Measurements from ENCODE around the gene HACD4. TPM values are rescaled to one million over a fixed set of nuclear protein-coding genes. Genes with fewer than 3 reads are reported as not detected.

Gene HACD4
- total RNA-seq, 4 donors from 2014 or later, result 0.15 to 0.71 (median 0.44) TPM

GRCh38 chr9:21027295-21027694, 4.1 kb downstream of the HACD4 start:
- no peaks in the 10 kb centered on the region for H3K4me1 ChIP-seq
- H3K27ac ChIP-seq, result no peak overlapping the region
- ATAC-seq (no peak), DNase-seq (no peak)
- TF ChIP-seq POLR2A (IDR thresholded peaks at IDR 0.05) (no peak), CTCF (IDR thresholded peaks at IDR 0.05 in 4 of 5, conservative IDR thresholded peaks at IDR 0.05 in 1 of 5) (no peak)
- intact Hi-C loops (cut with DNase I; ENCODE audit: low total_unique reads), result no loop called here
- no peaks in the 10 kb centered on the region for H3K27me3 ChIP-seq
- no peak overlapping the region for H3K4me3 ChIP-seq
- H3K9me3 ChIP-seq, result no peaks in the 10 kb centered on the region
- H3K36me3 ChIP-seq, result no peaks in the 10 kb centered on the region
- in situ Hi-C loops (cut with MboI; ENCODE audit: low sequenced_read_pairs in 4 of 4), result no loop called here

- H3K4me3 ChIP-seq, result no peak overlapping the region
- intact Hi-C loops (cut with DNase I; ENCODE audit: low total_unique reads) (no loop called here), in situ Hi-C loops (cut with MboI; ENCODE audit: low sequenced_read_pairs in 4 of 4) (no loop called here)
- TF ChIP-seq POLR2A (IDR thresholded peaks at IDR 0.05) (no peak), CTCF (IDR thresholded peaks at IDR 0.05 in 4 of 5, conservative IDR thresholded peaks at IDR 0.05 in 1 of 5) (no peak)
- DNase-seq (no peak), ATAC-seq (no peak)
- H3K4me1 ChIP-seq, result no peaks in the 10 kb centered on the region
- no peaks in the 10 kb centered on the region for H3K27me3 ChIP-seq
- no peaks in the 10 kb centered on the region for H3K36me3 ChIP-seq
- H3K27ac ChIP-seq, result no peak overlapping the region
- no peaks in the 10 kb centered on the region for H3K9me3 ChIP-seq
These were observed 7.6 kb downstream of the HACD4 start for GRCh38 chr9:21023861-21024260.

GRCh38 chr9:21018177-21018576, 13.3 kb downstream of the HACD4 start:
- H3K36me3 ChIP-seq, result no peaks in the 10 kb centered on the region
- intact Hi-C loops (cut with DNase I; ENCODE audit: low total_unique reads) (no loop called here), in situ Hi-C loops (cut with MboI; ENCODE audit: low sequenced_read_pairs in 4 of 4) (no loop called here)
- TF ChIP-seq CTCF (IDR thresholded peaks at IDR 0.05 in 4 of 5, conservative IDR thresholded peaks at IDR 0.05 in 1 of 5), result no peak
- TF ChIP-seq POLR2A (IDR thresholded peaks at IDR 0.05), result no peak
- DNase-seq (no peak), ATAC-seq (no peak)
- H3K27ac ChIP-seq, result no peak overlapping the region
- no peak overlapping the region for H3K4me3 ChIP-seq
- H3K9me3 ChIP-seq, result no peaks in the 10 kb centered on the region
- no peaks in the 10 kb centered on the region for H3K4me1 ChIP-seq
- no peaks in the 10 kb centered on the region for H3K27me3 ChIP-seq

- ATAC-seq (no peak), DNase-seq (no peak)
- H3K4me1 ChIP-seq, result no peaks in the 10 kb centered on the region
- no peak overlapping the region for H3K4me3 ChIP-seq
- H3K27ac ChIP-seq, result no peak overlapping the region
- in situ Hi-C loops (cut with MboI; ENCODE audit: low sequenced_read_pairs in 4 of 4), result no loop called here
- intact Hi-C loops (cut with DNase I; ENCODE audit: low total_unique reads), result no loop called here
- H3K9me3 ChIP-seq, result no peaks in the 10 kb centered on the region
- no peaks in the 10 kb centered on the region for H3K27me3 ChIP-seq
- TF ChIP-seq CTCF (IDR thresholded peaks at IDR 0.05 in 4 of 5, conservative IDR thresholded peaks at IDR 0.05 in 1 of 5), result no peak
- TF ChIP-seq POLR2A (IDR thresholded peaks at IDR 0.05), result no peak
- no peaks in the 10 kb centered on the region for H3K36me3 ChIP-seq
These were observed 14.5 kb downstream of the HACD4 start for GRCh38 chr9:21016701-21017491.

GRCh38 chr9:21015995-21016394, 15.4 kb downstream of the HACD4 start:
- DNase-seq, result no peak
- intact Hi-C loops (cut with DNase I; ENCODE audit: low total_unique reads), result no loop called here

More at GRCh38 chr9:21015995-21016394, 15.4 kb downstream of the HACD4 start:
- no peaks in the 10 kb centered on the region for H3K4me1 ChIP-seq
- H3K9me3 ChIP-seq, result no peaks in the 10 kb centered on the region
- no peak overlapping the region for H3K4me3 ChIP-seq
- ATAC-seq, result no peak
- TF ChIP-seq POLR2A (IDR thresholded peaks at IDR 0.05), result no peak
- TF ChIP-seq CTCF (IDR thresholded peaks at IDR 0.05 in 4 of 5, conservative IDR thresholded peaks at IDR 0.05 in 1 of 5), result no peak
- H3K27ac ChIP-seq, result no peak overlapping the region
- no peaks in the 10 kb centered on the region for H3K27me3 ChIP-seq
- in situ Hi-C loops (cut with MboI; ENCODE audit: low sequenced_read_pairs in 4 of 4), result no loop called here
- H3K36me3 ChIP-seq, result no peaks in the 10 kb centered on the region

Data from gastrocnemius medialis (tissue), 4 donors.